H9 (cell line): ENCODE measurements around the gene N4BP2. TPM values are rescaled to one million over a fixed set of nuclear protein-coding genes. Genes with fewer than 3 reads are reported as not detected.

Source experiments
- DNase-seq: peaks from one replicate; pipeline ENCODE4 v3.0.0-alpha.2; 2017
- H2AFZ ChIP-seq: one replicate; pipeline ENCODE4 v1.6.1; 2013; ENCODE audit warnings: mild to moderate bottlenecking, low read length, control low read depth, moderate library complexity
- H2AK5ac ChIP-seq: 2 replicates; pipeline ENCODE4 v1.6.1; 2013; ENCODE audit warnings: low read length, control low read depth, mixed read lengths; ENCODE audit not compliant: insufficient read length
- H2BK120ac ChIP-seq: one replicate; pipeline ENCODE4 v1.6.1; 2013; ENCODE audit warnings: low read depth, mild to moderate bottlenecking, low read length, control low read depth, inconsistent platforms; ENCODE audit not compliant: poor library complexity, severe bottlenecking
- H2BK12ac ChIP-seq: 2 replicates; pipeline ENCODE4 v1.6.1; 2013; ENCODE audit warnings: low read length, control low read depth, mixed read lengths, low read depth; ENCODE audit not compliant: insufficient read length
- H2BK15ac ChIP-seq: 2 replicates; pipeline ENCODE4 v1.6.1; 2013; ENCODE audit warnings: low read depth, low read length, control low read depth
- H2BK20ac ChIP-seq: one replicate; pipeline ENCODE4 v1.6.1; 2013; ENCODE audit warnings: low read depth, mild to moderate bottlenecking, low read length, control low read depth, inconsistent platforms; ENCODE audit not compliant: poor library complexity, severe bottlenecking
- H2BK5ac ChIP-seq: 2 replicates; pipeline ENCODE4 v1.6.1; 2013; ENCODE audit warnings: low read length, control low read depth, mixed read lengths; ENCODE audit not compliant: insufficient read length
- H3K14ac ChIP-seq: 2 replicates; pipeline ENCODE4 v1.6.1; 2013; ENCODE audit warnings: low read length, control low read depth; ENCODE audit not compliant: insufficient read depth
- H3K18ac ChIP-seq: 2 replicates; pipeline ENCODE4 v1.6.1; 2013; ENCODE audit warnings: low read depth, mild to moderate bottlenecking, mixed read lengths, low read length, control low read depth; ENCODE audit not compliant: insufficient read length
- H3K23ac ChIP-seq: 2 replicates; pipeline ENCODE4 v1.6.1; 2013; ENCODE audit warnings: low read length, control low read depth, mixed read lengths, low read depth; ENCODE audit not compliant: insufficient read length
- H3K23me2 ChIP-seq: 2 replicates; pipeline ENCODE4 v1.6.1; 2013; ENCODE audit warnings: low read depth, mild to moderate bottlenecking, mixed read lengths, low read length, control low read depth; ENCODE audit not compliant: insufficient read length, poor library complexity, severe bottlenecking
- H3K27ac ChIP-seq: 2 replicates; pipeline ENCODE4 v1.5.1; 2013; ENCODE audit warnings: low read length, control low read depth, mixed read lengths, low read depth; ENCODE audit not compliant: insufficient read length
- H3K27me3 ChIP-seq: 2 replicates; pipeline ENCODE4 v1.6.1; 2013; ENCODE audit warnings: low read length, control low read depth, inconsistent platforms; ENCODE audit not compliant: insufficient read depth
- H3K4ac ChIP-seq: 2 replicates; pipeline ENCODE4 v1.6.1; 2013; ENCODE audit warnings: low read depth, mild to moderate bottlenecking, control low read depth, inconsistent platforms, low read length, moderate library complexity
- H3K4me1 ChIP-seq: 2 replicates; pipeline ENCODE4 v1.6.1; 2013; ENCODE audit warnings: low read length, control low read depth, inconsistent platforms; ENCODE audit not compliant: insufficient read depth
- H3K4me2 ChIP-seq: 2 replicates; pipeline ENCODE4 v1.6.1; 2013; ENCODE audit warnings: low read length, control low read depth, mixed read lengths; ENCODE audit not compliant: insufficient read length, insufficient read depth
- H3K56ac ChIP-seq: 2 replicates; pipeline ENCODE4 v1.6.1; 2013; ENCODE audit warnings: low read depth, mild to moderate bottlenecking, mixed read lengths, low read length, control low read depth; ENCODE audit not compliant: insufficient read length
- H3K79me1 ChIP-seq: 2 replicates; pipeline ENCODE4 v1.6.1; 2013; ENCODE audit warnings: low read depth, mild to moderate bottlenecking, moderate library complexity, low read length, control low read depth, inconsistent platforms; ENCODE audit not compliant: insufficient read depth, poor library complexity, severe bottlenecking
- H3K79me2 ChIP-seq: 2 replicates; pipeline ENCODE4 v1.6.1; 2013; ENCODE audit warnings: low read length, control low read depth, inconsistent platforms; ENCODE audit not compliant: insufficient read depth
- H3K9ac ChIP-seq: 2 replicates; pipeline ENCODE4 v1.6.1; 2013; ENCODE audit warnings: low read length, control low read depth, mixed read lengths; ENCODE audit not compliant: insufficient read length; ENCODE audit errors: extremely low read depth
- H3K9me3 ChIP-seq: one replicate; pipeline ENCODE4 v1.6.1; 2013; ENCODE audit warnings: low read depth, low read length, inconsistent platforms; ENCODE audit not compliant: control insufficient read depth
- H3T11ph ChIP-seq: one replicate; pipeline ENCODE4 v1.6.1; 2013; ENCODE audit warnings: mild to moderate bottlenecking, low read length, control low read depth, inconsistent platforms
- H4K20me1 ChIP-seq: one replicate; pipeline ENCODE4 v1.6.1; 2013; ENCODE audit not compliant: control insufficient read depth, insufficient read length, insufficient read depth
- H4K5ac ChIP-seq: 2 replicates; pipeline ENCODE4 v1.6.1; 2013; ENCODE audit warnings: low read depth, mild to moderate bottlenecking, mixed read lengths, low read length, control low read depth; ENCODE audit not compliant: insufficient read length
- H4K8ac ChIP-seq: replicated peaks from 2 replicates; pipeline ENCODE4 v1.6.1; 2013; ENCODE audit warnings: low read length, control low read depth, mixed read lengths, low read depth; ENCODE audit not compliant: insufficient read length
- H4K91ac ChIP-seq: 2 replicates; pipeline ENCODE4 v1.6.1; 2013; ENCODE audit warnings: low read depth, mild to moderate bottlenecking, moderate library complexity, mixed read lengths, low read length, control low read depth; ENCODE audit not compliant: insufficient read length
- H3K27ac Mint-ChIP-seq, 3 experiments: 2 replicates in 2 of 3; 3 replicates in 1 of 3; pipeline ENCODE4 v1.8.0; 2020 to 2021; ENCODE audit warnings: mixed read lengths in 3 of 3, mild to moderate bottlenecking in 1 of 3, moderate library complexity in 1 of 3
- H3K27me3 Mint-ChIP-seq: 2 replicates; pipeline ENCODE4 v1.8.0; 2021; ENCODE audit warnings: low read depth, mild to moderate bottlenecking, moderate library complexity, mixed read lengths
- H3K36me3 Mint-ChIP-seq, 3 experiments: 2 replicates in 2 of 3; 3 replicates in 1 of 3; pipeline ENCODE4 v1.8.0; 2020 to 2021; ENCODE audit warnings: low read depth in 3 of 3, mixed read lengths in 3 of 3; ENCODE audit not compliant: insufficient read depth in 1 of 3
- H3K4me1 Mint-ChIP-seq, 2 experiments: 2 replicates each; pipeline ENCODE4 v1.8.0; 2020; ENCODE audit warnings: mixed read lengths in 2 of 2
- H3K4me3 Mint-ChIP-seq, 2 experiments: 2 replicates in 1 of 2; 3 replicates in 1 of 2; pipeline ENCODE4 v1.8.0; 2020 to 2021; ENCODE audit warnings: mild to moderate bottlenecking in 2 of 2, mixed read lengths in 2 of 2, moderate library complexity in 1 of 2
- H3K9me3 Mint-ChIP-seq, 2 experiments: 2 replicates in 1 of 2; 3 replicates in 1 of 2; pipeline ENCODE4 v1.8.0; 2020; ENCODE audit warnings: mild to moderate bottlenecking in 2 of 2, mixed read lengths in 2 of 2, moderate library complexity in 1 of 2
- WGBS: extraction: QIAGEN DNeasy Blood & Tissue Kit; methylation state at CpG from one replicate; pipeline ENCODE4 v1.1.7; 2013; ENCODE audit warnings: missing lambda C conversion rate, low lambda C conversion rate, mixed read lengths; ENCODE audit not compliant: insufficient read length; ENCODE audit errors: extremely low coverage; 5-methylcytosine and 5-hydroxymethylcytosine counted together
- total RNA-seq: library from RNA; stranded (reverse); gene quantifications from 2 replicates; pipeline ENCODE4 v1.2.1, GENCODE V29; 2021
- TF ChIP-seq, protein P1 (sequence below): fragments of 200-600 bp; sonication (generic); conservative IDR thresholded peaks from 3 replicates; pipeline ENCODE4 v1.8.0; 2021; ENCODE audit warnings: antibody characterized with exemption, mild to moderate bottlenecking

The N4BP2 gene
- total RNA-seq, 1 experiment from 2014 or later: 35.0 TPM

DNA sequence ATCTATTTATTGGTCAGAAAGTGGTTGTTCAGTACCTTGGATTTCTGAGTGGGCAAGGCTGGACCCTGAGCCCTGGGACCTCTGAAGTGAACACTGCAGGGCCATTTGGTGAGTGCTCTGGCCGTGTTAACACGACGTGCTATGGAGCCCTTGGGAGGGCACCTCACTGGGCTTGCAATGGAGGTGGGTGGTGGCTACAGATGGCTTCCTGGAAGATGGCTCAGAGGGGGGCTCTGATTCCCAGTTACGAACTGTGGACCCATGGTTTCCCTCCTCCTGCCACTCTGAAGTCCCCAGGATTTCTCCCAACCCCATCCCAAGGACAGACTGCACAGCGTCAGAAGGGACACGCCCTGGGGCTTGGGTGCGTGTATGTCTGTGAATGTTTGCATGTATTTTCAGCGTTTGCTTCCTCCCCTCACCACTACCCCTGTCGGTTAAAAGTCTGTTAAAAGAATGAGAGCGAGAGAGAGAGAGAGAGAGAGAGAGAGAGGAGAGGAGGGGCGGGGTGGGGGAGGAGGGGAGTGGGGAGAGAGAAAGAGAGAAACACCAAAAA, 136.4 kb downstream of the N4BP2 start:
- no peak overlapping the region for H3K27ac ChIP-seq
- H2BK12ac ChIP-seq: no peak overlapping the region
- Mint-ChIP-seq H3K9me3 (peaks cover 0 to 3% of the 10 kb centered on the region in 2 experiments; a peak in 1 of 5 replicates), H3K4me1 (peaks cover 54 to 67% of the 10 kb centered on the region in 2 experiments), H3K27me3 (no peaks in the 10 kb centered on the region), H3K4me3 (peak overlapping the region in 1 of 2 experiments; percentile 63; a peak in 2 of 5 replicates), H3K36me3 (no peaks in the 10 kb centered on the region), H3K27ac (peak overlapping the region in 2 of 3 experiments; percentile 39 to 80; a peak in 3 of 7 replicates)
- no peak overlapping the region for H3K56ac ChIP-seq
- no peak overlapping the region for H3K9ac ChIP-seq
- no peaks in the 10 kb centered on the region for H3K27me3 ChIP-seq
- peaks cover 2% of the 10 kb centered on the region; the same call in 1 of the 2 replicates for H3K4me1 ChIP-seq
- H2BK15ac ChIP-seq: no peak overlapping the region
- no peak overlapping the region for H2BK20ac ChIP-seq
- no peak overlapping the region for H4K5ac ChIP-seq
- no peak overlapping the region for H3K18ac ChIP-seq
- no peak overlapping the region for H2BK120ac ChIP-seq
- H4K8ac ChIP-seq: no peak overlapping the region
- no peak overlapping the region for H2BK5ac ChIP-seq
- H3K9me3 ChIP-seq: no peaks in the 10 kb centered on the region
- H3K79me1 ChIP-seq: no peaks in the 10 kb centered on the region
- TF ChIP-seq, protein P1, sequence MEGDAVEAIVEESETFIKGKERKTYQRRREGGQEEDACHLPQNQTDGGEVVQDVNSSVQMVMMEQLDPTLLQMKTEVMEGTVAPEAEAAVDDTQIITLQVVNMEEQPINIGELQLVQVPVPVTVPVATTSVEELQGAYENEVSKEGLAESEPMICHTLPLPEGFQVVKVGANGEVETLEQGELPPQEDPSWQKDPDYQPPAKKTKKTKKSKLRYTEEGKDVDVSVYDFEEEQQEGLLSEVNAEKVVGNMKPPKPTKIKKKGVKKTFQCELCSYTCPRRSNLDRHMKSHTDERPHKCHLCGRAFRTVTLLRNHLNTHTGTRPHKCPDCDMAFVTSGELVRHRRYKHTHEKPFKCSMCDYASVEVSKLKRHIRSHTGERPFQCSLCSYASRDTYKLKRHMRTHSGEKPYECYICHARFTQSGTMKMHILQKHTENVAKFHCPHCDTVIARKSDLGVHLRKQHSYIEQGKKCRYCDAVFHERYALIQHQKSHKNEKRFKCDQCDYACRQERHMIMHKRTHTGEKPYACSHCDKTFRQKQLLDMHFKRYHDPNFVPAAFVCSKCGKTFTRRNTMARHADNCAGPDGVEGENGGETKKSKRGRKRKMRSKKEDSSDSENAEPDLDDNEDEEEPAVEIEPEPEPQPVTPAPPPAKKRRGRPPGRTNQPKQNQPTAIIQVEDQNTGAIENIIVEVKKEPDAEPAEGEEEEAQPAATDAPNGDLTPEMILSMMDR: no peak
- no peak overlapping the region for H4K91ac ChIP-seq
- H3K23me2 ChIP-seq: peaks cover 2% of the 10 kb centered on the region
- H3K14ac ChIP-seq: no peak overlapping the region
- no peak overlapping the region for H3K4ac ChIP-seq
- no peak overlapping the region for H3K23ac ChIP-seq
- no peak overlapping the region for H2AFZ ChIP-seq
- WGBS: no CpG with 5 or more reads among the region's 11 CpGs
- no peak overlapping the region for H2AK5ac ChIP-seq
- DNase-seq: no peak
- peaks cover under 1% of the 10 kb centered on the region; the same call in 1 of the 2 replicates for H3K79me2 ChIP-seq
- H3K4me2 ChIP-seq: no peak overlapping the region
- H3T11ph ChIP-seq: no peak overlapping the region
- no peaks in the 10 kb centered on the region for H4K20me1 ChIP-seq
